H1 (cell line): ENCODE measurements around the gene ACTL8. TPM values are rescaled to one million over a fixed set of nuclear protein-coding genes. Genes with fewer than 3 reads are reported as not detected.

Source experiments
- CTCF ChIA-PET: fragments of 300-600 bp; sonication (Branson Sonifier 250); formaldehyde crosslinking; loops from one replicate; lab custom pipeline; 2021; ENCODE audit not compliant: partially characterized antibody; lab: Charles Lee
- POLR2A ChIA-PET: fragments of 300-600 bp; sonication (Branson Sonifier 250); formaldehyde crosslinking; loops from one replicate; lab custom pipeline; 2021; ENCODE audit warnings: inconsistent platforms; ENCODE audit not compliant: partially characterized antibody; lab: Charles Lee
- DNase-seq, 2 experiments: peaks; one replicate each; pipeline versions ENCODE4 v3.0.0 to v3.0.0-alpha.2; 2010 to 2022; ENCODE audit warnings: low spot score in 2 of 2, low read depth in 1 of 2, mixed read lengths in 1 of 2
- FAIRE-seq: peaks from 2 replicates; lab custom pipeline; 2011; peaks lifted over from hg19 to GRCh38; lab: Jason Lieb, UNC
- H2AFZ ChIP-seq: 2 replicates; pipeline ENCODE4 v1.8.1; 2012; ENCODE audit warnings: low read length, inconsistent platforms
- H2AK5ac ChIP-seq: 2 replicates; pipeline ENCODE4 v1.6.1; 2013; ENCODE audit warnings: low read depth, low read length
- H2BK120ac ChIP-seq: replicated peaks from 2 replicates; pipeline ENCODE3; 2013; ENCODE audit warnings: low read depth, low read length, inconsistent platforms
- H2BK12ac ChIP-seq: 2 replicates; pipeline ENCODE4 v1.6.1; 2013; ENCODE audit warnings: low read depth, low read length
- H2BK15ac ChIP-seq: 2 replicates; pipeline ENCODE4 v1.6.1; 2013; ENCODE audit warnings: low read length
- H2BK20ac ChIP-seq: 2 replicates; pipeline ENCODE4 v1.6.1; 2013; ENCODE audit warnings: low read length
- H2BK5ac ChIP-seq: 2 replicates; pipeline ENCODE4 v1.6.1; 2013; ENCODE audit warnings: low read depth, low read length
- H3K14ac ChIP-seq: 2 replicates; pipeline ENCODE4 v1.6.1; 2013; ENCODE audit warnings: inconsistent platforms; ENCODE audit not compliant: insufficient read length
- H3K18ac ChIP-seq: 2 replicates; pipeline ENCODE4 v1.6.1; 2013; ENCODE audit warnings: low read length; ENCODE audit errors: extremely low read depth
- H3K23ac ChIP-seq: 2 replicates; pipeline ENCODE4 v1.6.1; 2013; ENCODE audit warnings: inconsistent platforms; ENCODE audit not compliant: insufficient read length
- H3K23me2 ChIP-seq: 2 replicates; pipeline ENCODE4 v1.6.1; 2013; ENCODE audit warnings: low read depth, low read length
- H3K27ac ChIP-seq: 2 replicates; pipeline ENCODE4 v1.6.1; 2011; ENCODE audit warnings: low read depth, low read length, inconsistent platforms
- H3K27me3 ChIP-seq, 4 experiments: replicated peaks in 1 of 4; 1 replicate in 1 of 4; 2 replicates in 3 of 4; pipeline versions ENCODE4 v1.6.1 to v1.8.1; 2011 to 2013; ENCODE audit warnings: low read length in 3 of 4, mild to moderate bottlenecking in 3 of 4, inconsistent platforms in 2 of 4, mixed read lengths in 2 of 4, moderate library complexity in 1 of 4; ENCODE audit not compliant: control insufficient read depth in 3 of 4, insufficient read depth in 3 of 4; ENCODE audit errors: extremely low read depth in 1 of 4
- H3K36me3 ChIP-seq, 4 experiments: 2 replicates each; pipeline versions ENCODE4 v1.6.1 to v1.8.1; 2011 to 2013; ENCODE audit warnings: mild to moderate bottlenecking in 4 of 4, low read length in 3 of 4, moderate library complexity in 2 of 4, control low read depth in 1 of 4, inconsistent platforms in 1 of 4; ENCODE audit not compliant: insufficient read depth in 4 of 4, control insufficient read depth in 2 of 4
- H3K4ac ChIP-seq: replicated peaks from 2 replicates; pipeline ENCODE3; 2013; ENCODE audit warnings: low read length, low read depth, mixed read lengths, inconsistent platforms; ENCODE audit not compliant: insufficient read length
- H3K4me1 ChIP-seq, 4 experiments: replicated peaks in 1 of 4; 1 replicate in 1 of 4; 2 replicates in 3 of 4; pipeline versions ENCODE4 v1.6.1 to v1.8.1; 2011 to 2013; ENCODE audit warnings: low read length in 3 of 4, inconsistent platforms in 2 of 4, mixed read lengths in 1 of 4; ENCODE audit not compliant: insufficient read depth in 4 of 4, control insufficient read depth in 3 of 4
- H3K4me2 ChIP-seq, 2 experiments: 2 replicates each; pipeline versions ENCODE4 v1.6.1 to v1.8.1; 2011 to 2013; ENCODE audit warnings: low read depth in 2 of 2, low read length in 2 of 2, control low read depth in 1 of 2, inconsistent platforms in 1 of 2, mild to moderate bottlenecking in 1 of 2; ENCODE audit not compliant: insufficient read depth in 1 of 2
- H3K4me3 ChIP-seq, 4 experiments: fragments of 200-600, 300-600 bp in 1 of 4; sonication (generic), shearing (Covaris generic), sonication (Bioruptor Twin) in 1 of 4; 2 replicates each; pipeline versions ENCODE4 v1.5.1 to v1.8.1; 2011 to 2016; ENCODE audit warnings: low read length in 4 of 4, low read depth in 3 of 4, control low read depth in 2 of 4, inconsistent platforms in 2 of 4, mild to moderate bottlenecking in 2 of 4, mixed read lengths in 1 of 4, moderate library complexity in 1 of 4; ENCODE audit not compliant: insufficient read depth in 2 of 4; ENCODE audit errors: extremely low read depth in 1 of 4
- H3K56ac ChIP-seq: replicated peaks from 2 replicates; pipeline ENCODE3; 2013; ENCODE audit warnings: low read depth, mild to moderate bottlenecking, mixed read lengths, low read length, inconsistent platforms; ENCODE audit not compliant: insufficient read length
- H3K79me1 ChIP-seq: 2 replicates; pipeline ENCODE4 v1.6.1; 2013; ENCODE audit warnings: low read depth, low read length, control low read depth
- H3K79me2 ChIP-seq, 2 experiments: 2 replicates each; pipeline versions ENCODE4 v1.6.1 to v1.8.1; 2012 to 2013; ENCODE audit warnings: low read length in 2 of 2, mild to moderate bottlenecking in 2 of 2, inconsistent platforms in 1 of 2; ENCODE audit not compliant: insufficient read depth in 2 of 2, control insufficient read depth in 1 of 2
- H3K9ac ChIP-seq, 4 experiments: replicated peaks in 1 of 4; 1 replicate in 1 of 4; 2 replicates in 3 of 4; pipeline versions ENCODE4 v1.6.1 to v1.8.1; 2011 to 2013; ENCODE audit warnings: low read depth in 3 of 4, low read length in 3 of 4, control low read depth in 2 of 4, mild to moderate bottlenecking in 2 of 4, moderate library complexity in 2 of 4, inconsistent platforms in 1 of 4; ENCODE audit errors: extremely low read depth in 1 of 4
- H3K9me3 ChIP-seq, 2 experiments: 2 replicates each; pipeline versions ENCODE4 v1.6.1 to v1.8.1; 2012 to 2013; ENCODE audit warnings: mild to moderate bottlenecking in 2 of 2, moderate library complexity in 2 of 2, control low read depth in 1 of 2, inconsistent platforms in 1 of 2, low read depth in 1 of 2, low read length in 1 of 2, mixed read lengths in 1 of 2; ENCODE audit not compliant: insufficient read depth in 2 of 2
- H4K20me1 ChIP-seq, 2 experiments: replicated peaks in 1 of 2; 2 replicates each; pipeline versions ENCODE3 to v1.8.1; 2011 to 2013; ENCODE audit warnings: inconsistent platforms in 2 of 2, low read length in 2 of 2, mild to moderate bottlenecking in 1 of 2; ENCODE audit not compliant: insufficient read depth in 2 of 2, control insufficient read depth in 1 of 2
- H4K5ac ChIP-seq: 2 replicates; pipeline ENCODE4 v1.6.1; 2013; ENCODE audit warnings: low read length, low read depth, mixed read lengths, inconsistent platforms; ENCODE audit not compliant: insufficient read length
- H4K8ac ChIP-seq: 2 replicates; pipeline ENCODE4 v1.8.0; 2013; ENCODE audit warnings: mild to moderate bottlenecking, moderate library complexity, low read length, inconsistent platforms; ENCODE audit not compliant: insufficient read depth; ENCODE audit errors: extremely low read depth
- H4K91ac ChIP-seq: replicated peaks from 2 replicates; pipeline ENCODE3; 2013; ENCODE audit warnings: low read length, mixed read lengths, inconsistent platforms; ENCODE audit not compliant: insufficient read length
- CBX5 ChIP-seq: fragments of 300-800, 300-1000 bp; sonication (generic); IDR thresholded peaks from 2 replicates; pipeline ENCODE4 v1.7.1; 2016; ENCODE audit warnings: antibody characterized with exemption, low read length, low read depth
- CHD2 ChIP-seq: IDR thresholded peaks from 2 replicates; pipeline ENCODE4 v1.6.1; 2012; ENCODE audit warnings: low read length, improper control_type of control experiment
- HDAC2 ChIP-seq, 2 experiments: fragments of 300-600 bp in 1 of 2; sonication (generic) in 1 of 2; IDR thresholded peaks; 2 replicates each; pipeline ENCODE4 v1.6.1; 2011 to 2012; ENCODE audit warnings: low read depth in 2 of 2, low read length in 2 of 2, mild to moderate bottlenecking in 2 of 2, moderate library complexity in 2 of 2, borderline replicate concordance in 1 of 2, inconsistent platforms in 1 of 2
- RBBP5 ChIP-seq: IDR thresholded peaks from 2 replicates; pipeline ENCODE4 v1.7.1; 2012; ENCODE audit warnings: low read depth, mild to moderate bottlenecking, inconsistent platforms, low read length, moderate library complexity, borderline replicate concordance
- RFX5 ChIP-seq: IDR thresholded peaks from 2 replicates; pipeline ENCODE4 v1.6.1; 2011; ENCODE audit warnings: low read depth, low read length, improper control_type of control experiment, borderline replicate concordance
- SIRT6 ChIP-seq: IDR thresholded peaks from one replicate; pipeline ENCODE4 v1.7.1; 2012; ENCODE audit warnings: low read length, inconsistent platforms
- SP1 ChIP-seq: IDR thresholded peaks from 2 replicates; pipeline ENCODE4 v1.6.1; 2011; ENCODE audit warnings: low read depth, low read length
- SP4 ChIP-seq: IDR thresholded peaks from 2 replicates; pipeline ENCODE4 v1.6.1; 2012; ENCODE audit warnings: low read length, inconsistent platforms
- TAF1 ChIP-seq: IDR thresholded peaks from 2 replicates; pipeline ENCODE4 v1.6.1; 2011; ENCODE audit warnings: mild to moderate bottlenecking, low read depth, low read length
- TBP ChIP-seq: IDR thresholded peaks from 2 replicates; pipeline ENCODE4 v1.6.1; 2011; ENCODE audit warnings: low read depth, low read length, improper control_type of control experiment
- TCF12 ChIP-seq: IDR thresholded peaks from 2 replicates; pipeline ENCODE4 v1.6.1; 2011; ENCODE audit warnings: low read depth, mild to moderate bottlenecking, low read length
- WGBS, 2 experiments: shearing (Covaris generic) in 1 of 2; methylation state at CpG; one replicate each; pipeline versions ENCODE4 v1.1.6 to v1.1.7; 2013 to 2015; ENCODE audit warnings: low lambda C conversion rate in 2 of 2, mixed read lengths in 2 of 2, inconsistent platforms in 1 of 2, low coverage in 1 of 2, missing lambda C conversion rate in 1 of 2; ENCODE audit not compliant: insufficient replicate concordance in 2 of 2, insufficient coverage in 1 of 2, insufficient read length in 1 of 2; ENCODE audit errors: extremely low coverage in 1 of 2, missing lambda C conversion rate in 1 of 2; 5-methylcytosine and 5-hydroxymethylcytosine counted together
- polyA plus RNA-seq, 7 experiments: library from polyadenylated mRNA; depleted of rRNA in 3 of 7; stranded (reverse) in 5 of 7; unstranded in 2 of 7; fragments of >200 nt in 5 of 7; fragments of 200-250 nt in 2 of 7; gene quantifications; 1 replicate in 5 of 7; 2 replicates in 1 of 7; 4 replicates in 1 of 7; pipeline versions ENCODE4 v1.2.1 to v1.2.3, GENCODE V29; 2011 to 2013; ENCODE audit warnings: missing spikeins in 2 of 7, mixed read lengths in 2 of 7
- total RNA-seq: library from RNA; stranded (reverse); fragmentation: NEBNext Ultra II Directional; extraction: Animal tissue kit (Norgen Biotek cat#: 25700); gene quantifications from 2 replicates; pipeline ENCODE4 v1.2.1, GENCODE V29; 2021

Gene ACTL8
- total and polyA plus RNA-seq, 2 of the 8 experiments (the other 6 are each of a cell fraction or from before 2014, with no cell fraction given): 0.33 to 0.47 TPM

- H2BK5ac ChIP-seq: no peak overlapping the region
- H3K4ac ChIP-seq: no peak overlapping the region
- H3K23me2 ChIP-seq: no peaks in the 10 kb centered on the region
- no peak overlapping the region for H3K56ac ChIP-seq
- no peak overlapping the region for H3K4me3 ChIP-seq
- H3K79me1 ChIP-seq: no peaks in the 10 kb centered on the region
- H4K8ac ChIP-seq: no peak overlapping the region
- no peak overlapping the region for H2BK120ac ChIP-seq
- no peaks in the 10 kb centered on the region for H3K9me3 ChIP-seq
- H3K27ac ChIP-seq: no peak overlapping the region
- no peak for FAIRE-seq
- TF ChIP-seq HDAC2 (IDR thresholded peaks at IDR 0.05; ENCODE audit: borderline replicate concordance in 1 of 2, low read depth in 2 of 2, low read length in 2 of 2): no peak
- no peak for TF ChIP-seq SIRT6
- TF ChIP-seq TBP: no peak
- no peak for TF ChIP-seq CBX5
- no peak for TF ChIP-seq RBBP5
- no peak for TF ChIP-seq RFX5
- TF ChIP-seq CHD2: no peak
- TF ChIP-seq SP1: no peak
- TF ChIP-seq TAF1: no peak
- no peak for TF ChIP-seq SP4
- TF ChIP-seq TCF12: no peak
- TF ChIP-seq, all 59 proteins: peak for 0
- Histone ChIP-seq H2BK12ac (no peak overlapping the region), H3K79me2 (no peaks in the 10 kb centered on the region), H3K27me3 (no peaks in the 10 kb centered on the region; a peak in 1 of 7 replicates), H3K4me1 (no peaks in the 10 kb centered on the region; a peak in 1 of 7 replicates), H4K5ac (no peak overlapping the region), H4K20me1 (no peaks in the 10 kb centered on the region), H3K4me2 (no peak overlapping the region), H2BK20ac (no peak overlapping the region), H3K23ac (no peak overlapping the region), H3K18ac (no peak overlapping the region), H3K36me3 (no peaks in the 10 kb centered on the region), H2AK5ac (no peak overlapping the region), H3K9ac (no peak overlapping the region), H3K14ac (no peak overlapping the region), H4K91ac (no peak overlapping the region), H2BK15ac (no peak overlapping the region), H2AFZ (no peak overlapping the region)
- DNase-seq: no peak
- ChIA-PET CTCF (interaction anchor here (0.6 to 2.5 kb wide), 14 partner anchors 9 to 899 kb away, joined by 3 to 14 read pairs (median 3); no protein-coding TSS in a partner anchor), POLR2A (no interaction called here)
- WGBS, 2 experiments: 87% methylated on average over 5 of the region's 5 CpGs; no CpG with 5 or more reads in 1 of the 2 experiments
Observed at GRCh38 chr1:17842686-17843085, 87.6 kb downstream of the ACTL8 start.
